ENCODE results near the gene LRRC46.

The LRRC46 gene

DNA sequence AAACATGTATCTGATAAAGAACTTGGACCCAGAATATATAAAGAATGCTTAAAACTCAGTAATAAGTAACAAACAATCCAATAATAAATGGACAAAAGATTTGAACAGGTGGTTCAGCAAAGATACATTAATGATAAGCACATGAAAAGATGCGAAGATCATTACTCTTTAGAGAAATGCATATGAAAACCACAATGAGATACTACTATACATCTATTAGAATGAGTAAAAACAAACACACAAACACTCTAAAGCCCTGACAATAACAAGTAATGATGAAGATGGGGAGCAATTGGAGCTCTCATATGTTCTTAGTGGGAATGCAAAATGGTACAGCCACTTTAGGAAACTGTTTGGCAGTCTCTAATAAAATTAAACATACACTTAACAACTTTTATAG lies 39.0 kb upstream of the LRRC46 start:
- DNase-seq (ENCODE audit: low read depth) = no peak
- no peak overlapping the region for H3K4me3 ChIP-seq (ENCODE audit: low read depth, low read length)
- TF ChIP-seq, protein P1, sequence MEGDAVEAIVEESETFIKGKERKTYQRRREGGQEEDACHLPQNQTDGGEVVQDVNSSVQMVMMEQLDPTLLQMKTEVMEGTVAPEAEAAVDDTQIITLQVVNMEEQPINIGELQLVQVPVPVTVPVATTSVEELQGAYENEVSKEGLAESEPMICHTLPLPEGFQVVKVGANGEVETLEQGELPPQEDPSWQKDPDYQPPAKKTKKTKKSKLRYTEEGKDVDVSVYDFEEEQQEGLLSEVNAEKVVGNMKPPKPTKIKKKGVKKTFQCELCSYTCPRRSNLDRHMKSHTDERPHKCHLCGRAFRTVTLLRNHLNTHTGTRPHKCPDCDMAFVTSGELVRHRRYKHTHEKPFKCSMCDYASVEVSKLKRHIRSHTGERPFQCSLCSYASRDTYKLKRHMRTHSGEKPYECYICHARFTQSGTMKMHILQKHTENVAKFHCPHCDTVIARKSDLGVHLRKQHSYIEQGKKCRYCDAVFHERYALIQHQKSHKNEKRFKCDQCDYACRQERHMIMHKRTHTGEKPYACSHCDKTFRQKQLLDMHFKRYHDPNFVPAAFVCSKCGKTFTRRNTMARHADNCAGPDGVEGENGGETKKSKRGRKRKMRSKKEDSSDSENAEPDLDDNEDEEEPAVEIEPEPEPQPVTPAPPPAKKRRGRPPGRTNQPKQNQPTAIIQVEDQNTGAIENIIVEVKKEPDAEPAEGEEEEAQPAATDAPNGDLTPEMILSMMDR (IDR thresholded peaks at IDR 0.05; ENCODE audit: low read depth, low read length) = no peak
- TF ChIP-seq, protein P2, sequence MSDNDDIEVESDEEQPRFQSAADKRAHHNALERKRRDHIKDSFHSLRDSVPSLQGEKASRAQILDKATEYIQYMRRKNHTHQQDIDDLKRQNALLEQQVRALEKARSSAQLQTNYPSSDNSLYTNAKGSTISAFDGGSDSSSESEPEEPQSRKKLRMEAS (IDR thresholded peaks at IDR 0.05; ENCODE audit: low read depth, low read length) = no peak
- TF ChIP-seq POLR2A (IDR thresholded peaks at IDR 0.05; ENCODE audit: extremely low read depth, insufficient read length) = no peak
- no peak for TF ChIP-seq MYC (IDR thresholded peaks at IDR 0.05; ENCODE audit: low read depth, low read length)

DNA sequence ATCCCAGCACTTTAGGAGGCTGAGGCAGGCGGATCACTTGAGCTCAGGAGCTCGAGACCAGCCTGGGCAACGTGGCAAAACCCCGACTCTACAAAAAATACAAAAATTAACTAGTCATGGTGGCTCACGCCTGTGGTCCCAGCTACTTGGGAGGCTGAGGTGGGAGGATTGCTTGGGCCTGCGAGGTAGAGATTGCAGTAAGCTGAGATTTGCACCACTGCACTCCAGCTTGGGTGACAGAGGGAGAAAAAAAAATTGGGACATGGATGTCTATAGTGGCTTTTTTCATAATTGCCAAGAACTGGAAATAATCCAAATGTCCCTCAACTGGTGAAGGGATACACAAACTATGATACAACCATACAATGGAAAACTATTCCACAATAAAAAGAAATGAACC lies 38.5 kb upstream of the LRRC46 start:
- TF ChIP-seq, protein P2 (IDR thresholded peaks at IDR 0.05; ENCODE audit: low read depth, low read length) = no peak
- TF ChIP-seq, protein P1 (IDR thresholded peaks at IDR 0.05; ENCODE audit: low read depth, low read length) = no peak
- no peak for TF ChIP-seq MYC (IDR thresholded peaks at IDR 0.05; ENCODE audit: low read depth, low read length)
- no peak for TF ChIP-seq POLR2A (IDR thresholded peaks at IDR 0.05; ENCODE audit: extremely low read depth, insufficient read length)
- DNase-seq (ENCODE audit: low read depth) = no peak
- H3K4me3 ChIP-seq (ENCODE audit: low read depth, low read length) = no peak overlapping the region

DNA sequence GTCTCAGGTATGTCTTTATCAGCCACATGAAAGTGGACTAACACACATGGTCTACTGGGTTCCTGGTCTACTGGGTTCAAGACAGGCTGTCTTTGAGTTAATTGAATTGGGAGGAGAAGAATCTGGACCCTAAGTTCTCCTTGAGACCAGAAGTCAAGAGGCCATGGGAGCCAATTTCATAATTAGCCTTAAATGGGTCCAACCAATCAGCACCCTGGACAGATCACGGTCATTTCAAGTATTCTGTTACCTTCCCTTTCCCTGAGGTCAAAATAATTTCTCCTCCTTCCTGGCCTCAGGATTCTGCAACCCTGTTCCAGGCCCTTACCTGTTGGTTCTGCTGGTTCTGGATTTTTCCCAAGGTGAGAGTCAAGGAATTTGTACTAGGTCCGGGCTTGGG lies 33.7 kb upstream of the LRRC46 start:
- TF ChIP-seq, protein P1 (IDR thresholded peaks at IDR 0.05; ENCODE audit: low read depth, low read length) = no peak
- TF ChIP-seq POLR2A (IDR thresholded peaks at IDR 0.05; ENCODE audit: extremely low read depth, insufficient read length) = no peak
- DNase-seq (ENCODE audit: low read depth) = peak; percentile 41
- H3K4me3 ChIP-seq (ENCODE audit: low read depth, low read length) = no peak overlapping the region

DNA sequence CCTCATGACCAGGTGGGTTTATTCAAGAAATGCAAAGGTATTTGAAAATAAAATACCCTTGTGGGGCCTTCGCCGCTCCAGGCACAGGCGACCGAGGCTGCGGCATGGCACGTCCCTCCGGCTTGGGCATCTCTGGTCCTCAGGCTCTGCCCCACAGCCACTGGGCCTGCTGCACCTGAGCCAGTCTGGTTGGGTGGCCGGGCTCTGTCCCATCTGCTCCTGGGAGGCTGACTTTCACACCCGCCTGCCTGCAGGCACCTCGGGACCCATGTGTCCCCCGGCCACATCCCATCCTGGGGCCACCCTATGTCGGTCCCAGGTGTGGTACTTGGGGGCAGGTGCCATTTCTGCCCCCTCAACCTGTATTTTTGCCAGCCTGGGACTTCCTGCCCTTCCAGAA lies 30.8 kb upstream of the LRRC46 start:
- no peak for DNase-seq (ENCODE audit: low read depth)
- H3K4me3 ChIP-seq (ENCODE audit: low read depth, low read length) = no peak overlapping the region
- TF ChIP-seq, protein P2 (IDR thresholded peaks at IDR 0.05; ENCODE audit: low read depth, low read length) = no peak
- TF ChIP-seq POLR2A (IDR thresholded peaks at IDR 0.05; ENCODE audit: extremely low read depth, insufficient read length) (no peak), MYC (IDR thresholded peaks at IDR 0.05; ENCODE audit: low read depth, low read length) (no peak)
- TF ChIP-seq, protein P1 (IDR thresholded peaks at IDR 0.05; ENCODE audit: low read depth, low read length) = no peak

DNA sequence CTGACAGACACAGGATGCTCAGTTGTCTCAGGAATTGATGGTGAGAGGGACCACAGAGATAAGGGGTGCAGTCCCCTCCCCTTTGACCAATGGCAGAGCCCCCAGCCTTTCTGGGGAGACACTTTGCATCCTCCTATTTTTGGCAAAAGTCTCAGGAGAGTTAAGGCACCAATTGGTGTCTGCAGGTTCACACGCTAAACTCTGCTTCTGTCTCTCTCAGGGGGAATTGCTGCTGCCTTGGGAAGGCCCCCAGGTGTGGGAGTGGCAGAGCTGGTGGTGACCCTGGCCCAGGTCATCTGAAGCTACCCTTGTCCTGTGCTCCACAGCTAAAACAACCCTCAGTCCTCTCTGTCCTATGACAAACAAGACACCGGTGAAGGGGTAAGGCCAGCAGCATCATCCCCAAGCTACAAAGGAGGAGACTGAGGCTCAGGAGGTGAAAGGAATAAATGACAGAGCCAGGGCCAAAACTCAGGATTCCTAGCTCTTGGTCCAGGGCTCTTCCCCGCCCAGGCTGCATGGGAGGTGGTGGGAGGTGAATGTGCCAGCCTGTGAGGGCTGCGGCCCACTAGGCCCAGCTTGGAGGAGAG lies 30.2 kb upstream of the LRRC46 start:
- no peak for DNase-seq (ENCODE audit: low read depth)
- TF ChIP-seq, protein P1 (IDR thresholded peaks at IDR 0.05; ENCODE audit: low read depth, low read length) = no peak
- TF ChIP-seq, protein P2 (IDR thresholded peaks at IDR 0.05; ENCODE audit: low read depth, low read length) = no peak
- TF ChIP-seq MYC (IDR thresholded peaks at IDR 0.05; ENCODE audit: low read depth, low read length) (no peak), POLR2A (IDR thresholded peaks at IDR 0.05; ENCODE audit: extremely low read depth, insufficient read length) (no peak)
- no peak overlapping the region for H3K4me3 ChIP-seq (ENCODE audit: low read depth, low read length)

DNA sequence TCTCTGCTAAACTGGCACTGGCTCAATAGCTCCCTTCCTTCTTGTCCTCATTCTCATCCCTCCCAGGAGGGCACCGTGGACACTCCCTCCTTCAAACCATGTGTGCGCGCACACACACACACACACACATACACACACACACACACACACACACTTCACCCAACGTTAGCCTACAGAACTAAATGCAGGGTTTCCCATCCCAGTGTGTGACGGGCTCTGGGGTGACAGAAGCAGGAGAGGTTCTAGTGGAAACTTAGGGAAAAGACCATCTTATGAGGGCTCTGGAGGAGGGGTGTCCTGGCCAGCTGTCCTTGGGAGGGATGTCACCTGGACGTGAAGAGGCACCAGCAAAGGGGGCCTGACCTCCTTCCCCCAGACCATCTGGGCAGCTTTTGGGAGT lies 29.6 kb upstream of the LRRC46 start:
- no peak for DNase-seq (ENCODE audit: low read depth)
- no peak overlapping the region for H3K4me3 ChIP-seq (ENCODE audit: low read depth, low read length)
- TF ChIP-seq, protein P2 (IDR thresholded peaks at IDR 0.05; ENCODE audit: low read depth, low read length) = no peak
- TF ChIP-seq MYC (IDR thresholded peaks at IDR 0.05; ENCODE audit: low read depth, low read length) = no peak
- TF ChIP-seq, protein P1 (IDR thresholded peaks at IDR 0.05; ENCODE audit: low read depth, low read length) = no peak
- TF ChIP-seq POLR2A (IDR thresholded peaks at IDR 0.05; ENCODE audit: extremely low read depth, insufficient read length) = no peak

Data from NB4 (cell line).